GM12873 (cell line): Measurements from ENCODE around the gene TLK1.

ENCODE experiments used
- TF ChIP-seq, protein P1 (sequence below): IDR thresholded peaks from 2 replicates; pipeline ENCODE4 v1.5.1; 2012; ENCODE audit warnings: low read depth, mild to moderate bottlenecking, moderate library complexity, low read length, control low read depth; ENCODE audit not compliant: insufficient read depth; ENCODE audit errors: missing control alignments

TLK1 gene

GRCh38 chr2:171009386-171009785 lies 151.3 kb downstream of the TLK1 start:
- TF ChIP-seq, protein P1, sequence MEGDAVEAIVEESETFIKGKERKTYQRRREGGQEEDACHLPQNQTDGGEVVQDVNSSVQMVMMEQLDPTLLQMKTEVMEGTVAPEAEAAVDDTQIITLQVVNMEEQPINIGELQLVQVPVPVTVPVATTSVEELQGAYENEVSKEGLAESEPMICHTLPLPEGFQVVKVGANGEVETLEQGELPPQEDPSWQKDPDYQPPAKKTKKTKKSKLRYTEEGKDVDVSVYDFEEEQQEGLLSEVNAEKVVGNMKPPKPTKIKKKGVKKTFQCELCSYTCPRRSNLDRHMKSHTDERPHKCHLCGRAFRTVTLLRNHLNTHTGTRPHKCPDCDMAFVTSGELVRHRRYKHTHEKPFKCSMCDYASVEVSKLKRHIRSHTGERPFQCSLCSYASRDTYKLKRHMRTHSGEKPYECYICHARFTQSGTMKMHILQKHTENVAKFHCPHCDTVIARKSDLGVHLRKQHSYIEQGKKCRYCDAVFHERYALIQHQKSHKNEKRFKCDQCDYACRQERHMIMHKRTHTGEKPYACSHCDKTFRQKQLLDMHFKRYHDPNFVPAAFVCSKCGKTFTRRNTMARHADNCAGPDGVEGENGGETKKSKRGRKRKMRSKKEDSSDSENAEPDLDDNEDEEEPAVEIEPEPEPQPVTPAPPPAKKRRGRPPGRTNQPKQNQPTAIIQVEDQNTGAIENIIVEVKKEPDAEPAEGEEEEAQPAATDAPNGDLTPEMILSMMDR, result no peak

DNA sequence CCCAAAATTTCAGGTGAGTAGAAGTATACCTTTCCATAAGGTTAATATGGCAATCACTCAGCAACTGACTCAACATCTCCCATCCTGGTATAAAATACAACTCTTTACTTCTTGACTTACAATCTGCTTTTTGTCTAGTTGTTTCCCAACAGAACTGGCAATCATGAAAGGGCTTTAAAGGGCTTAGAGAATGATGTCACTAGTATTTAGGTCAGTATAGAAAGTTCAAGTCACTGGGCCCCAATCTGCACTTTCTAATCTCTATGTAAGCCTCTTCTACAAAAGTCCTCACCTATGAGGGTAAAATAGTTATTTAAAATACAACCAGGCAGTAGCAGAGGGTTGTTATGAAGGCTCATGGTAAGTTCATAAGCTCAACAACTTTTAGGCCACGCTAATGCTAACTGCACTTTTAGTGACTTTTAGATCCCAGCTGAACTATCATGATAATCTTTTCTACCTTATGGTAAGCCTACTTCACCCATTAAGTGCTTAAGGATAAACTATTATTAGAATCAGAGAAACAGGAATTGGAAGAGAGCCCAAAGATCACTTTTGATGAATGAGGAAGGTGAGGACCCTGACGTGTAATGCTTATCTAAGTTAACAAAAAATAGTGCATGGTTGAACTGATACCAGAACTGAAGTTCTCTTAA lies 152.0 kb downstream of the TLK1 start:
- TF ChIP-seq, protein P1, result no peak

DNA sequence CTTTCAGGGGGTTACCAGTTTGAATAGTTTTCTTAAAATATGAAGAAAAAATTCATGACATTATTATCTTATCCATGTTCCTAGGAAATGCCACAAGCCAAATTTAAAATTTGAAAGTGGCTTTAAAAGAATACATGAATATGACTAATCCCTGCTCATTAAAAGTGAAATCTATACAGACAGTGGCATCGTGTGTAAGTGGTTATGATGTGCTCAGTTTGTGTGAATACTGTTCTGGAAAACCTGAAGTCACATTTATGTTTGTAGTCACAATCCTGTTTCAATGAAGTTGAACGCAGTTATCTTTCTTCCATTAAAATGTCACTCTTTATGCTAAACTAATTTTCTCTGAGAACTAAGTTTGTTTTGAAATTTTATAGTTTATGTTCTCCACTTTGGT lies 155.9 kb downstream of the TLK1 start:
- TF ChIP-seq, protein P1, result no peak

- TF ChIP-seq, protein P1, result no peak
Measured at GRCh38 chr2:171004363-171004762, 156.3 kb downstream of the TLK1 start.

DNA sequence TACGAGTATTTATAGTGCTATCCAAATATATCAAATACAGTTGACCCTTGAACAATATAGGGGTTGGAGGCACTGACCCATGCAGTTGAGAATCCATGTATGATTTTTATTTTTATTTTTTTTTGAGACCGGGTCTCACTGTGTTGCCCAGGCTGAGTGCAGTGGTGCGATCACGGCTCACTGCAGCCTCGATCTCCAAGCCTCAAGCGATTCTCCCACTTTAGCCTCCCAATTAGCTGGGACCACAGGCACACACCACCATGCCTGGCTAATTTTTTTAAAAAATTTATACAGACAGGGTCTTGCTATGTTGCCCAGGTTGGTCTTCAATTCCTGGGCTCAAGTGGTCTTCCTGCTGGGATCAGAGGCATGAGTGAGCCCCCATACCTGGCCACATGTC lies 161.0 kb downstream of the TLK1 start:
- TF ChIP-seq, protein P1, result no peak

DNA sequence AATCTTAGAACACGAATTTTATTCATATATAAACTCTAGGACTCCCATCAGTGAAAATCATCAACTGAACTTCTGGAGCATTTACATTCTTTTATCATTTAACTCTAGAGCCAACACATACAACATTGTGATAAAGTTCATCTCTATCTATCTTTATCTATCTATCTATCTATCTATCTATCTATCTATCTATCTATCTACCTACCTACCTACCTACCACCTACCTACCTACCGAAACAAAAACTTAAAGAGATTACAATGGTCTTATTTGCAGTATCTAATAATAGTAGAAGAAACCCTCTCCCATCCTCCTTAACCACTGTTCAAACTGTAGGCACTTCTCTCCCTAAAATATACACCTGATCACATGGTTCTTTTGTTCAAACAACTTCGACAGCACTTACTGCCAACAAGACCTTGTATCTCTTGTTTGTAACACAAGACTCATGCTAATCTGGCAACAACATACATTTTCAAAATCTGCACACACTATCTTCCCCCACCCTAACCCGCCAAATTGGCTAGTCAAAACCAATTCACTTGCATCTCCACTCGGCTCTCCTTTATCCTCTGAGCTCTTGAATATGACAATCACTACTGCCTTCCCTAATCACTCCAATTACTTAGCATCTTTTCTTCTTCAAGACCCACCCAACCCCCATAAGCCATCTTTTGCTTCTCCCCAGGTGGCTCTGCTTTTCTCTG lies 162.6 kb downstream of the TLK1 start:
- TF ChIP-seq, protein P1, result no peak

DNA sequence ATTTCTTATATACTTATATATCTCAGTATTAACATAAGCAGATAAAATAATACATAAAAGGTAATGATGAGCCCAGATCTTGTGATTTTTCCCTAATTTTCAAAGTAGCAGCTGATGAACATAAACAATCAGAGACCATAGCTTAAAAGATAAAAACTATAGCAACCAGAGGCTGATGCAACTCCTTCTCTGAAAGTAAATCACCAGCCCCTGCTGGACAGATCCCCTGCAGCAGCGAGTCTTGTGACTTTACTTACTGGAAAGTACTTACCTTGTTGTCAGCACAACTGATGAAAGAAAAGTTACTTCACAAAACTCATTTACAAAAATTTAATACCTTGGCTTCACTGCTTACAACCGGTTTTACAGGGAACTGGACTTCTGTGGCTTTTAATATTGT lies 164.4 kb downstream of the TLK1 start:
- TF ChIP-seq, protein P1, result no peak
